CD4-positive, alpha-beta T cell treated with Interleukin-15 for 4 hours (primary cell): Measurements from ENCODE around the gene NAAA.
"Not testable (repeated sequence)": the region's sequence is repeated elsewhere in the genome, so short reads cannot be mapped to it uniquely, and the experiment has no call there.

Source experiments
- DNase-seq: peaks from one replicate; pipeline ENCODE4 v3.0.0-alpha.2; 2020; ENCODE audit warnings: low spot score

NAAA gene

GRCh38 chr4:75940692-75941253 lies at the start of gene NAAA:
NAAA (minus strand) TSS chr4:75941013; CDS start chr4:75940949, 64 bp downstream.
- peak; percentile 78 for DNase-seq

- DNase-seq: no peak
These were observed 49.2 kb upstream of the NAAA start for GRCh38 chr4:75989846-75990528.

- DNase-seq: no peak
These were observed 44.3 kb upstream of the NAAA start for GRCh38 chr4:75985116-75985515.

GRCh38 chr4:75980576-75980975 lies 39.8 kb upstream of the NAAA start:
- no peak for DNase-seq

GRCh38 chr4:75976177-75976576 lies 35.4 kb upstream of the NAAA start:
- DNase-seq: no peak

GRCh38 chr4:75973766-75974165 lies 33.0 kb upstream of the NAAA start:
- no peak for DNase-seq

GRCh38 chr4:75968084-75968483 lies 27.3 kb upstream of the NAAA start:
- DNase-seq: no peak

GRCh38 chr4:75963558-75963957 lies 22.7 kb upstream of the NAAA start:
- DNase-seq: no peak

GRCh38 chr4:75962072-75962471 lies 21.3 kb upstream of the NAAA start:
- not testable (repeated sequence) for DNase-seq

- not testable (repeated sequence) for DNase-seq
These were observed 17.7 kb upstream of the NAAA start for GRCh38 chr4:75958546-75958945.

GRCh38 chr4:75954811-75955210 lies 14.0 kb upstream of the NAAA start:
- not testable (repeated sequence) for DNase-seq

GRCh38 chr4:75953509-75953908 lies 12.7 kb upstream of the NAAA start:
- no peak for DNase-seq

GRCh38 chr4:75950213-75950815 lies 9.5 kb upstream of the NAAA start:
- no peak for DNase-seq

- DNase-seq: no peak
These were observed 8.1 kb upstream of the NAAA start for GRCh38 chr4:75948822-75949444.

GRCh38 chr4:75939890-75940691 lies 722 bp downstream of the NAAA start:
- peak; percentile 73 for DNase-seq

- no peak for DNase-seq
These were observed 5.2 kb downstream of the NAAA start for GRCh38 chr4:75935628-75936027.

GRCh38 chr4:75930152-75930551 lies 10.7 kb downstream of the NAAA start:
- no peak for DNase-seq

- DNase-seq: not testable (repeated sequence)
These were observed 15.9 kb downstream of the NAAA start for GRCh38 chr4:75924916-75925315.

- DNase-seq: no peak
These were observed 16.4 kb downstream of the NAAA start for GRCh38 chr4:75924309-75924827.

- DNase-seq: no peak
These were observed 18.2 kb downstream of the NAAA start for GRCh38 chr4:75922588-75922987.

GRCh38 chr4:75921910-75922309 lies 18.9 kb downstream of the NAAA start:
- no peak for DNase-seq

GRCh38 chr4:75920327-75920726 lies 20.5 kb downstream of the NAAA start:
- no peak for DNase-seq
